SU-DHL-6 (cell line): ENCODE measurements around the gene BANP.

Experiments used
- EZH2phosphoT487 ChIP-seq: fragments of 200-600 bp; sonication (generic), shearing (Covaris generic); conservative IDR thresholded peaks from 2 replicates; pipeline ENCODE4 v1.6.1; 2018; ENCODE audit warnings: mild to moderate bottlenecking, antibody characterized with exemption, low read length, moderate library complexity, mixed read lengths
- TF ChIP-seq, protein P1 (sequence below): fragments of 200-600 bp; sonication (generic); IDR thresholded peaks from one replicate; pipeline ENCODE4 v1.5.1; 2017; ENCODE audit warnings: antibody characterized with exemption, mild to moderate bottlenecking, low read length, moderate library complexity; ENCODE audit not compliant: insufficient read depth, poor library complexity, severe bottlenecking

GRCh38 chr16:87914812-87915211 lies 36.4 kb upstream of the BANP start:
- TF ChIP-seq, protein P1, sequence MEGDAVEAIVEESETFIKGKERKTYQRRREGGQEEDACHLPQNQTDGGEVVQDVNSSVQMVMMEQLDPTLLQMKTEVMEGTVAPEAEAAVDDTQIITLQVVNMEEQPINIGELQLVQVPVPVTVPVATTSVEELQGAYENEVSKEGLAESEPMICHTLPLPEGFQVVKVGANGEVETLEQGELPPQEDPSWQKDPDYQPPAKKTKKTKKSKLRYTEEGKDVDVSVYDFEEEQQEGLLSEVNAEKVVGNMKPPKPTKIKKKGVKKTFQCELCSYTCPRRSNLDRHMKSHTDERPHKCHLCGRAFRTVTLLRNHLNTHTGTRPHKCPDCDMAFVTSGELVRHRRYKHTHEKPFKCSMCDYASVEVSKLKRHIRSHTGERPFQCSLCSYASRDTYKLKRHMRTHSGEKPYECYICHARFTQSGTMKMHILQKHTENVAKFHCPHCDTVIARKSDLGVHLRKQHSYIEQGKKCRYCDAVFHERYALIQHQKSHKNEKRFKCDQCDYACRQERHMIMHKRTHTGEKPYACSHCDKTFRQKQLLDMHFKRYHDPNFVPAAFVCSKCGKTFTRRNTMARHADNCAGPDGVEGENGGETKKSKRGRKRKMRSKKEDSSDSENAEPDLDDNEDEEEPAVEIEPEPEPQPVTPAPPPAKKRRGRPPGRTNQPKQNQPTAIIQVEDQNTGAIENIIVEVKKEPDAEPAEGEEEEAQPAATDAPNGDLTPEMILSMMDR = no peak
- no peak for TF ChIP-seq EZH2phosphoT487
